HUES64 (cell line): ENCODE measurements around the gene SHISA5.

ENCODE experiments used
- H3K27ac ChIP-seq: 2 replicates; pipeline ENCODE4 v1.7.0; 2013; ENCODE audit warnings: low read depth, low read length, inconsistent platforms
- H3K27me3 ChIP-seq: 2 replicates; pipeline ENCODE4 v1.6.1; 2013; ENCODE audit warnings: mild to moderate bottlenecking, low read length; ENCODE audit not compliant: insufficient read depth
- H3K36me3 ChIP-seq: 2 replicates; pipeline ENCODE4 v1.6.1; 2013; ENCODE audit warnings: mild to moderate bottlenecking, low read length; ENCODE audit not compliant: insufficient read depth
- H3K4me1 ChIP-seq: 2 replicates; pipeline ENCODE4 v1.6.1; 2013; ENCODE audit warnings: mild to moderate bottlenecking, low read length, moderate library complexity; ENCODE audit not compliant: insufficient read depth
- H3K4me3 ChIP-seq: 2 replicates; pipeline ENCODE4 v1.5.1; 2013; ENCODE audit warnings: mild to moderate bottlenecking, low read length, moderate library complexity
- H3K9ac ChIP-seq: 2 replicates; pipeline ENCODE4 v1.6.1; 2013; ENCODE audit warnings: mild to moderate bottlenecking, low read depth, low read length
- H3K9me3 ChIP-seq: 2 replicates; pipeline ENCODE4 v1.6.1; 2013; ENCODE audit warnings: low read depth, low read length; ENCODE audit not compliant: insufficient read depth
- WGBS: fragments of 150-250, 120-280 bp; methylation state at CpG from one replicate; pipeline ENCODE4 v1.1.7; 2013; ENCODE audit warnings: missing lambda C conversion rate; 5-methylcytosine and 5-hydroxymethylcytosine counted together

SHISA5 gene

GRCh38 chr3:48422272-48422671 lies 81.7 kb downstream of the SHISA5 start:
- no peaks in the 10 kb centered on the region for H3K27me3 ChIP-seq
- no peak overlapping the region for H3K4me3 ChIP-seq
- peaks cover 6% of the 10 kb centered on the region; the same call in 1 of the 2 replicates for H3K4me1 ChIP-seq
- 90% methylated on average over 3 of the region's 3 CpGs for WGBS
- no peaks in the 10 kb centered on the region for H3K9me3 ChIP-seq
- no peak overlapping the region for H3K27ac ChIP-seq
- no peak overlapping the region for H3K9ac ChIP-seq
- H3K36me3 ChIP-seq = peaks cover 68% of the 10 kb centered on the region

GRCh38 chr3:48420561-48420960 lies 83.4 kb downstream of the SHISA5 start:
- Histone ChIP-seq H3K27ac (no peak overlapping the region), H3K27me3 (no peaks in the 10 kb centered on the region), H3K9me3 (no peaks in the 10 kb centered on the region), H3K36me3 (peaks cover 85% of the 10 kb centered on the region), H3K4me3 (no peak overlapping the region), H3K9ac (no peak overlapping the region), H3K4me1 (no peaks in the 10 kb centered on the region)
- WGBS = 94% methylated on average over 14 of the region's 14 CpGs

- WGBS = 96% methylated on average over 17 of the region's 17 CpGs
- no peaks in the 10 kb centered on the region for H3K4me1 ChIP-seq
- peaks cover 93% of the 10 kb centered on the region for H3K36me3 ChIP-seq
- H3K27ac ChIP-seq = no peak overlapping the region
- H3K4me3 ChIP-seq = no peak overlapping the region
- H3K9ac ChIP-seq = no peak overlapping the region
- no peaks in the 10 kb centered on the region for H3K9me3 ChIP-seq
- no peaks in the 10 kb centered on the region for H3K27me3 ChIP-seq
These were observed 84.4 kb downstream of the SHISA5 start for GRCh38 chr3:48419597-48419996.

- Histone ChIP-seq H3K9ac (no peak overlapping the region), H3K4me3 (no peak overlapping the region), H3K4me1 (no peaks in the 10 kb centered on the region), H3K9me3 (no peaks in the 10 kb centered on the region), H3K36me3 (peaks cover 93% of the 10 kb centered on the region), H3K27me3 (no peaks in the 10 kb centered on the region), H3K27ac (no peak overlapping the region)
- 96% methylated on average over 9 of the region's 9 CpGs for WGBS
These were observed 84.8 kb downstream of the SHISA5 start for GRCh38 chr3:48419149-48419548.

- H3K36me3 ChIP-seq = peaks cover 94% of the 10 kb centered on the region
- H3K27me3 ChIP-seq = no peaks in the 10 kb centered on the region
- H3K4me1 ChIP-seq = no peaks in the 10 kb centered on the region
- H3K27ac ChIP-seq = no peak overlapping the region
- H3K4me3 ChIP-seq = no peak overlapping the region
- no peaks in the 10 kb centered on the region for H3K9me3 ChIP-seq
- no peak overlapping the region for H3K9ac ChIP-seq
- 95% methylated on average over 9 of the region's 9 CpGs for WGBS
These were observed 85.3 kb downstream of the SHISA5 start for GRCh38 chr3:48418651-48419050.

- H3K27ac ChIP-seq = no peak overlapping the region
- H3K4me3 ChIP-seq = no peak overlapping the region
- H3K9me3 ChIP-seq = no peaks in the 10 kb centered on the region
- H3K9ac ChIP-seq = no peak overlapping the region
- no peaks in the 10 kb centered on the region for H3K27me3 ChIP-seq
- no peaks in the 10 kb centered on the region for H3K4me1 ChIP-seq
- H3K36me3 ChIP-seq = peaks cover 94% of the 10 kb centered on the region
- WGBS = 96% methylated on average over 17 of the region's 17 CpGs
These were observed 85.8 kb downstream of the SHISA5 start for GRCh38 chr3:48418140-48418539.
